Measurements from ENCODE around the gene CDKAL1. TPM values are rescaled to one million over a fixed set of nuclear protein-coding genes. Genes with fewer than 3 reads are reported as not detected.

CDKAL1 gene
- total RNA-seq, 4 donors from 2014 or later = 11.8 to 21.4 (median 13.8) TPM

GRCh38 chr6:21110684-21111083 is 576.4 kb downstream of the CDKAL1 start:
- ATAC-seq (ENCODE audit: low FRiP score) (no peak), DNase-seq (ENCODE audit: low spot score) (no peak)
- no peak for TF ChIP-seq CTCF (IDR thresholded peaks at IDR 0.05)

- ATAC-seq (ENCODE audit: low FRiP score) (no peak), DNase-seq (ENCODE audit: low spot score) (no peak)
These were observed 577.0 kb downstream of the CDKAL1 start for GRCh38 chr6:21111093-21111725.

GRCh38 chr6:21115111-21115510 is 580.9 kb downstream of the CDKAL1 start:
- no peak for TF ChIP-seq CTCF (IDR thresholded peaks at IDR 0.05)
- no peak for ATAC-seq (ENCODE audit: low FRiP score)
- no peak for DNase-seq (ENCODE audit: low spot score)

More at GRCh38 chr6:21111093-21111725, 577.0 kb downstream of the CDKAL1 start:
- no peak for TF ChIP-seq CTCF (IDR thresholded peaks at IDR 0.05)

DNA sequence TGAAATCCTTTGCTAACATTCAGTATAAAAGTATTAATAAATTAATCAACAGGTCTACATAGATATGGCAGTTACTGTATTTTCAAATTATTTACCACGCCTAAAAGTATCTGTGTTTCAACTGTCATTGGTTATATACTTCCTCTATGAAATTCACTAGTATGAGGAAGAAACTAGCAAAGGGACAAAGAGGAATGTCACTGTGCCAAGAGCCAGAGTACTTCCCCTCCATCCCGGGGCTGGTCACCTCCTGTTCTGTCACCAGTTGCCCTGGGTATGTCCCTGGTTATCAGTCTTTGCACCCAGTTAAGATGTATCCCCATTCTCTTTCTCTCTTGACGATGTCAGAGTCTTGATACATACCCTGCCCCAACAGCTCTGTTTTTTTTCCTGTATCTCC is 582.5 kb downstream of the CDKAL1 start:
- TF ChIP-seq CTCF (IDR thresholded peaks at IDR 0.05) = no peak
- no peak for DNase-seq (ENCODE audit: low spot score)

GRCh38 chr6:21118216-21118780 is 584.0 kb downstream of the CDKAL1 start:
- no peak for DNase-seq (ENCODE audit: low spot score)
- no peak for TF ChIP-seq CTCF (IDR thresholded peaks at IDR 0.05)
- ATAC-seq (ENCODE audit: low FRiP score) = no peak

More for the DNA sequence above, 582.5 kb downstream of the CDKAL1 start:
- ATAC-seq (ENCODE audit: low FRiP score) = no peak

GRCh38 chr6:21121636-21122136 is 587.4 kb downstream of the CDKAL1 start:
- no peak for DNase-seq (ENCODE audit: low spot score)
- no peak for ATAC-seq (ENCODE audit: low FRiP score)
- no peak for TF ChIP-seq CTCF (IDR thresholded peaks at IDR 0.05)

Measured in omental fat pad (tissue), 4 donors.